ENCODE data around the gene ZNF445.

DNA sequence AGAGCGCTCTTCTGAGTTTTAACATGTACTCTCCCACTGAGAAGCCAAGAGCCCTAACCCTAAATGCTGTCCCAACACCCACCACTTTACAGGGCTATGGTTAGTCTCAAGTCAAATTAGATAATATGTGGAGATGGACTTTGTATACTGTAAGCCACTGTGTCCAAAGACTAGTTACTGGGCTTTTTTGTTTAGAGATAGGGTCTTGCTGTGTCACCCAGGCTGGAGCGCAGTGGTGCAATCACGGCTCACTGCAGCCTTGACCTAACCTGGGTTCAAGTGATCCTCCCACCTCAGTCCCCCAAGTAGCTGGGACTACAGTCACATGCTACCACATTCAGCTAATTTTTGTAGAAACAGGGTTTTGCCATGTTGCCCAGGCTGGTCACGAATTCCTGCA, 23.2 kb downstream of the ZNF445 start:
- TF ChIP-seq EZH2 (IDR thresholded peaks at IDR 0.05; ENCODE audit: low read depth): no peak
- TF ChIP-seq, protein P1, sequence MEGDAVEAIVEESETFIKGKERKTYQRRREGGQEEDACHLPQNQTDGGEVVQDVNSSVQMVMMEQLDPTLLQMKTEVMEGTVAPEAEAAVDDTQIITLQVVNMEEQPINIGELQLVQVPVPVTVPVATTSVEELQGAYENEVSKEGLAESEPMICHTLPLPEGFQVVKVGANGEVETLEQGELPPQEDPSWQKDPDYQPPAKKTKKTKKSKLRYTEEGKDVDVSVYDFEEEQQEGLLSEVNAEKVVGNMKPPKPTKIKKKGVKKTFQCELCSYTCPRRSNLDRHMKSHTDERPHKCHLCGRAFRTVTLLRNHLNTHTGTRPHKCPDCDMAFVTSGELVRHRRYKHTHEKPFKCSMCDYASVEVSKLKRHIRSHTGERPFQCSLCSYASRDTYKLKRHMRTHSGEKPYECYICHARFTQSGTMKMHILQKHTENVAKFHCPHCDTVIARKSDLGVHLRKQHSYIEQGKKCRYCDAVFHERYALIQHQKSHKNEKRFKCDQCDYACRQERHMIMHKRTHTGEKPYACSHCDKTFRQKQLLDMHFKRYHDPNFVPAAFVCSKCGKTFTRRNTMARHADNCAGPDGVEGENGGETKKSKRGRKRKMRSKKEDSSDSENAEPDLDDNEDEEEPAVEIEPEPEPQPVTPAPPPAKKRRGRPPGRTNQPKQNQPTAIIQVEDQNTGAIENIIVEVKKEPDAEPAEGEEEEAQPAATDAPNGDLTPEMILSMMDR (conservative IDR thresholded peaks at IDR 0.05): no peak

All from PC-9 (cell line).